HG02870 (cell line): ENCODE results near the gene UBXN1.
"Not testable (repeated sequence)": the region's sequence is repeated elsewhere in the genome, so short reads cannot be mapped to it uniquely, and the experiment has no call there.

Experiments
- ATAC-seq: cut with Tn5 transposase; IDR thresholded peaks from one replicate; pipeline ENCODE4 v1.9.1; 2021; ENCODE audit warnings: mild to moderate bottlenecking, moderate library complexity; ENCODE audit not compliant: unreplicated experiment

The UBXN1 gene

GRCh38 chr11:62673196-62673525 is 5.7 kb downstream of the UBXN1 start:
- no peak for ATAC-seq

DNA sequence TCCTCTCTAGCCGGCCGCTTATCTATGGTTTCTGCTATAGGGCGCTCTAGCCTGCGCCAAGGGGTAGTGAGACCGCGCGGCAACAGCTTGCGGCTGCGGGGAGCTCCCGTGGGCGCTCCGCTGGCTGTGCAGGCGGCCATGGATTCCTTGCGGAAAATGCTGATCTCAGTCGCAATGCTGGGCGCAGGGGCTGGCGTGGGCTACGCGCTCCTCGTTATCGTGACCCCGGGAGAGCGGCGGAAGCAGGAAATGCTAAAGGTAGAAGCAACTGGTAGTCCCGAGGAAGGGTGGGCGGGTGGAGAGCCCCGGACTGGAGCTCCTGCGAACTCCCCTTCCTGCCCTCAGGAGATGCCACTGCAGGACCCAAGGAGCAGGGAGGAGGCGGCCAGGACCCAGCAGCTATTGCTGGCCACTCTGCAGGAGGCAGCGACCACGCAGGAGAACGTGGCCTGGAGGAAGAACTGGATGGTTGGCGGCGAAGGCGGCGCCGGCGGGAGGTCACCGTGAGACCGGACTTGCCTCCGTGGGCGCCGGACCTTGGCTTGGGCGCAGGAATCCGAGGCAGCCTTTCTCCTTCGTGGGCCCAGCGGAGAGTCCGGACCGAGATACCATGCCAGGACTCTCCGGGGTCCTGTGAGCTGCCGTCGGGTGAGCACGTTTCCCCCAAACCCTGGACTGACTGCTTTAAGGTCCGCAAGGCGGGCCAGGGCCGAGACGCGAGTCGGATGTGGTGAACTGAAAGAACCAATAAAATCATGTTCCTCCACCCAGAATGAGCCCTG is 7.1 kb downstream of the UBXN1 start, which contains the start of the genes LBHD1 and UQCC3:
Gene LBHD1, minus strand, starts transcription at position 660 of the 782 bp plus-strand sequence. CDS start 2,236 bp downstream, outside the sequence.
Gene UQCC3, plus strand, starts transcription at position 66 of the 782 bp plus-strand sequence. Its CDS starts 73 bp downstream, at position 139.
- peak; percentile 57 for ATAC-seq

GRCh38 chr11:62671236-62671607 is 7.7 kb downstream of the UBXN1 start:
- no peak for ATAC-seq

GRCh38 chr11:62669420-62670161 is 9.3 kb downstream of the UBXN1 start:
- ATAC-seq: no peak

DNA sequence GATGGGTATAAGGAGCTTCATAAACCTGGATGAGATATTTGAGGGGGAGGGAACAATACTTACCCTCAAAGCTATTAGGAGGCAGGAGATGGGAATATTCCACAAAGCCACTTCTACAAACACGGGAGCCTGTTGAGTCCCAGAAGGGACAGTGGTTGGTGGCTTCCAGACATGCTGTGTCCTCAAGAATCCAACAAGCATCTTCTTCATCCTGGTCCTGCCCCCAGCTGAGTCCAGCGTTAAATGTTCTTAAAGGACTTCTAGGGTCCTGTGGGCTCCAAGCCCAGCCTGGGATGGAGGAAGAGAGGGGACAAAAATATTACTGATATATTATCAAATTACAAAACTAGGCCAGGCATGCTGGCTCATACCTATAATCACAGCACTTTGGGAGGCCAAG is 11.4 kb downstream of the UBXN1 start:
- no peak for ATAC-seq

DNA sequence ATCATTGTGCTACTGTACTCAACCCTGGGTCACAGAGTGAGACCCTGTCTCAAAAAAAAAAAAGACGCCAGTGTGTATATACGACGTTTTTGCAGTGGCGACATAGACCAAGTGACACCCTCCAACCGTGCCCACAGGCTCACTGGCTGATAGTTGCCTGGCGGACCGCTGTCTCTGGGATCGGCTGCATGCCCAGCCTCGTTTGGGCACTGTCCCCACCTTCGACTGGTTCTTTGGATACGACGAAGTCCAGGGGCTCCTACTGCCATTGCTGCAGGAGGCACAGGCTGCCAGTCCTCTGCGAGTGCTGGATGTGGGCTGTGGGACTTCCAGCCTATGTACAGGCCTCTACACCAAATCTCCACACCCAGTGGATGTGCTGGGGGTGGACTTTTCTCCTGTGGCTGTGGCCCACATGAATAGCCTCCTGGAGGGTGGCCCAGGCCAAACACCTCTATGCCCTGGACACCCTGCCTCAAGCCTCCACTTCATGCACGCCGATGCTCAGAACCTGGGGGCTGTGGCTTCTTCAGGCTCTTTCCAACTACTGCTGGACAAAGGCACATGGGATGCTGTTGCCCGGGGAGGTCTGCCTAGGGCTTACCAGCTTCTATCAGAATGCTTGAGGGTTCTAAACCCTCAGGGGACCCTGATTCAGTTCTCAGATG is 12.5 kb downstream of the UBXN1 start:
- ATAC-seq: no peak

- peak; percentile 18 for ATAC-seq
Measured at GRCh38 chr11:62665599-62666258, 13.1 kb downstream of the UBXN1 start.

DNA sequence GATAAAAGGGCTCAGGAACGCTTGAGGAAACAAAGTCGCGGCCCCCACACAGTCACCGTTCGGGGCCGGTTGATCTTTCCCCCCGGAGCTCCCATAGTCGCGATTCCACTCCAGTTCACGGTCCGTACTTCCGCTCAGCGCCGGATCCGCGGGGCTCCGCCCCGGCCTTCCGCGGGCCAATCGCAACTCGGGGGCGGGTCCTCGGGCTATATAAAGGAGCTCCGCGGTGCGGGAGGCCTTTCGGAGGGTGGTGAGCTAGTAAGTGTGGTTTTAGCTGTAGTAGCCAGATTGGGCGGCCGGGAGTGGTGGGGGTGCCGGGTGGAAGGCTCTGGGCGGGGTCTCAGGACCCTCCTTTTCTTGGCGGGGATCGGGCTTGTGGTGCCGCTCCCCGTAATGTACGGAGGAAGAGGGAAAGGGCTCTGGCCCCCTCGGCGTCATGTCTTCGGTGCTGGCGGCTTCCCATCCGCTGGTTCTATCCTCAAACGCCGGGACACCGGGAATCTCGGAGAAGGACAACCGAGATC is 13.7 kb downstream of the UBXN1 start, which contains the start of the genes C11orf98 and CSKMT:
Gene C11orf98, minus strand, starts transcription at position 136 of the 524 bp plus-strand sequence. Its CDS starts 41 bp downstream, at position 95.
Gene CSKMT, plus strand, starts transcription at position 238 of the 524 bp plus-strand sequence. CDS start 568 bp downstream, outside the sequence.
- peak; percentile 78 for ATAC-seq

DNA sequence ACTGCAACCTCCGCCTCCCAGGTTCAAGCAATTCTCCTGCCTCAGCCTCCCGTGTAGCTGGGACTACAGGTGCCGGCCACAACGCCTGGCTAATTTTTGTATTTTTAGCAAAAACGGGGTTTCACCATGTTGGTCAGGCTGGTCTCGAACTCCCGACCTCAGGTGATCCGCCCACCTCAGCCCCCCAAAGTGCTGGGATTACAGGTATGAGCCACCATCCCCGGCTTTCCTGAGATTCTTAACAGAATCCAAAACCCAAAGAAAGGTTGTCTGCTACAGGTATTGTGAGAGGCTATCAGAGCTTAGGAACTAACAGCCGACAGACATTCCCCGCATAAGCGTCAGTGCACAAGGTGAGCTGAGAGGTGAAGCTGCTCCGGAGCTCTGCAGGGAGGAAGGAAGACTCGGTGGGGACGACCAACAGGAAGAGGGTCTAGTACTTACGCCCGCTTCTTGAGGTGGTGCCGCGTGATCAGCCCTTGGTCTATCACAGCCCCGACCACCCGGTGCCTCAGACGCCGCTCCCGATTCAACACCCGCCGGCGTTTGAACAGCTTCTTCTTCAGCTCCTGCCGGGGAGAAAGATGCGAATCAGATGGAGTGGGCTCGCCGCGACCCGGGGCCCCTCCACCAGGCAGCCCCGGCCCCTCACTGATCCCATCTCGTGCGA is 14.3 kb downstream of the UBXN1 start:
- peak; percentile 10 for ATAC-seq

- ATAC-seq: no peak
Measured at GRCh38 chr11:62656796-62657429, 22.0 kb downstream of the UBXN1 start.

GRCh38 chr11:62654297-62654696 is 24.6 kb downstream of the UBXN1 start:
- no peak for ATAC-seq

GRCh38 chr11:62652161-62653006 is 26.5 kb downstream of the UBXN1 start:
- ATAC-seq: no peak

- not testable (repeated sequence) for ATAC-seq
Measured at GRCh38 chr11:62650283-62650682, 28.6 kb downstream of the UBXN1 start.

GRCh38 chr11:62649486-62649885 is 29.4 kb downstream of the UBXN1 start:
- no peak for ATAC-seq

GRCh38 chr11:62648967-62649364 is 29.9 kb downstream of the UBXN1 start:
- no peak for ATAC-seq

GRCh38 chr11:62648185-62648966 is 30.5 kb downstream of the UBXN1 start:
- ATAC-seq: no peak

- ATAC-seq: no peak
Measured at GRCh38 chr11:62647609-62648005, 31.3 kb downstream of the UBXN1 start.
